HG03571 (cell line): ENCODE results near the gene KCNQ5.
"Not testable (repeated sequence)": the region's sequence is repeated elsewhere in the genome, so short reads cannot be mapped to it uniquely, and the experiment has no call there.

Experiments
- ATAC-seq: cut with Tn5 transposase; IDR thresholded peaks from one replicate; pipeline ENCODE4 v1.9.1; 2021; ENCODE audit not compliant: unreplicated experiment

KCNQ5 gene

DNA sequence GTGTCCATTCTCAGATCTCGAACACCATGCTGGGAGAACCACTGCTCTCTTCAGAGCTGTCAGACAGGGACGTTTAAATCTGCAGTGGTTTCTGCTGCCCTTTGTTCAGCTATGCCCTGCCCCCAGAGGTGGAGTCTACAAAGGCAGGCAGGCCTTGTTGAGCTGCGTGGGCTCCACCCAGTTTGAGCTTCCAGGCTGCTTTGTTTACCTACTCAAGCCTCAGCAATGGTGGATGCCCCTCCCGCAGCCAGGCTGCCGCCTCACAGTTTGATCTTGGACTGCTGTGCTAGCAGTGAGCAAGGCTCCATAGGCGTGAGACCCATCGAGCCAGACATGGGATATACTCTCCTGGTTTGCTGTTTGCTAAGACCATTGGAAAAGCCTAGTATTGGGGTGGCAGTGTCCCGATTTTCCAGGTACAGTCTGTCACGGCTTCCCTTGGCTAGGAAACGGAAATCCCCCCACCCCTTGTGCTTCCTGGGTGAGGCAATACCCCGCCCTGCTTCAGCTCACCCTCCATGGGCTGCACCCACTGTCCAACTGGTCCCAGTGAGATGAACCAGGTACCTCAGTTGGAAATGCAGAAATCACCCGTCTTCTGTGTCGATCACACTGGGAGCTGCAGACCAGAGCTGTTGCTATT lies 362.4 kb downstream of the KCNQ5 start:
- not testable (repeated sequence) for ATAC-seq

DNA sequence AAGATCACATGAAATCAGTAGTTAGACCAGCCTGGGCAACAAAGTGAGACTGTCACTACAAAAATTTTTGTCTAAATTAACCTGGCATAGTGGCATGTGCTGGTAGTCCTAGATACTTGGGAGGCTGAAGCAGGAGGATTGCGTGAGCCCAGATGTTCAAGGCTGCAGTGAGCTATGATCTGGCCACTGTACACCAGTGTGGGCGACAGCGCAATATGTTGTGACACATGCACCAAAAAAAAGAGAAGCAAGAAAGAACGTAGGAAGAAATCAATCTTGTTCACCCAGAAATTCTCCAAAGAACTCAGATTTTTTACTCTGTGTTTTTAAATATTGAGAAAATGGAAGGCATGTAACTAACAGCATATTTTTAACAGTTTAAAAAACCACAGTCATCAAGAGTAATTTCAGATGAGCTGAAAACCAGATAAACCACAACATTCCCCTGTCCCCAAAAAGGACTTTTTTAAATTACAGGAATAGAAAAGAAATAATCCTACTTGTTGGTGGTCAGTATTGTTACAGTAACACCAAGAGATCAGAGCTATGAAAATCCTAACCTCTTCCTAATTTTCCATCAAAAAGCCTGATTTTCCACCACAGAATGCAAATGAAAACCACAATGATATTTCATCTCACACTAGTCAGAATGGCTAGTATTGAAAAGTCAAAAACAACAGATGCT lies 363.3 kb downstream of the KCNQ5 start:
- ATAC-seq = no peak

DNA sequence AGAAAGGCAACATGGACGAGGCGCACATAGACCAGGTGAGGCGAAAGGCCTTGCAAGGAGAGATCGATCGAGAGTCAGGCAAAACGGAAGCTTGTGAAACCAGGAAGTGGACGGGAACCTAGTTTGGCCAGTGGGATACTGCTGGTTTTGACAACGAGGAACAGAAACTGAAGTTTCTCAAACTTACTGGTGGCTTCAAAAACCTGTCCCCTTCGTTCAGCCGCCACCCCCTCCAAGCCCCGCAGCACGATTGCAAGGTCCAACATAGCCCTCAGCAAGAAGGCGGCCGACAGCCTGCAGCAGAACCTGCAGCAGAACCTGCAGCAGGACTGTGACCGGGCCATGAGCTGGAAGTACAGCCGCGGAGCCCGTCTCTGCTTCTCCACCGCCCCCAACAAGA lies 365.4 kb downstream of the KCNQ5 start:
- no peak for ATAC-seq

DNA sequence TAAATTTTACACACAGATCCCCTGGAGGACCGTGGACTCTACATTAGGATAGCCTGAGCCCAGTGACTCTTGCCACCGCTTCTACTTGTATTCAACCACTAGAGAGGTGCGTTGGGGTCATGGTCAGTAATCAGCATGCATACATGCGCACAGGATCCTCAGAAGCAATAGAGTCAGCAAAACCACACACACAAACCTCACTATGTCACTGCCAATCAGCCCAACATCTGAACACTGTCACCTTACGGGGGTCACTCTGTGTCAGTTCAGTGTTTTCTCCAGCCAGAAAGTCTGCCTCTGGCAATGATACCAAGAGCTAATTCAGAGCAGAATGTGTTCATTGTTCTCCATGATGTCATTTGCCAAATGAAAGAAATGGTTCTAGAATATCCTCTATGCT lies 378.1 kb downstream of the KCNQ5 start:
- no peak for ATAC-seq

DNA sequence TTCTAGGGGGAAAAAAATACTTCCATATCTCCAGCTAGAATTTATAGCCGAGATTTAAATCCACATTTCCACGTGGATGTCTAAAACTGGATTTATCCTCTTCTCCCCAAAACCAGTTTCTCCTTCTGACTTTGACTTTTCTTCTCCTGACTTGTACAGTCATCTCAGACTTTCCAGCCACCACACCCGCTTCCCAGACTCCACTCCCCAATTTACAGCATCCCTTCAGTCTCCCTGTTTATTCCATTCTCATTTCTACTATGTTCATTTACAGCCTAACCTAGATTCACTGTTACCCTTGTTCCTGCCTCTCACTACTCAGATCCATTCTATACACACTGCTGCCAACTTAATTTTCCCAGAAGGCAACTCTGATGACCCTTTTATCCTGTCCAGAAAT lies 378.6 kb downstream of the KCNQ5 start:
- ATAC-seq = no peak

DNA sequence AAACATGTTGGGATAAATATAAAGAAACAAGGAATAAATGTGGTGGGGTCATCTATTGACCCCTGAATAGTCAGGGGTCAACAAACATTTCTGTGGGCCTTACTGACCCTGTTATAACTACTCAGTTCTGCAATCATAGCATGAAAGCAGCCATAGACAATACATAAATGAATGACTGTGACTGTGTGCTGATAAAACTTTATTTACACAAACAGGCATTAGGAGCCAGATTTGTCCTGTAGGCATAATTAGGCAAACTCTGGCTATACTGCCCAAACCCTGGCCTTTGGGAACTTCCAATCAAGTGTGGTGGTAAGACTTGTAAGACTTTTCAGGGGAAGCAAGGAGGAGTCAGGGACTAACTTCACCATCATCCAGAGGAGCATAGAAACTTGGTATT lies 380.7 kb downstream of the KCNQ5 start:
- no peak for ATAC-seq

DNA sequence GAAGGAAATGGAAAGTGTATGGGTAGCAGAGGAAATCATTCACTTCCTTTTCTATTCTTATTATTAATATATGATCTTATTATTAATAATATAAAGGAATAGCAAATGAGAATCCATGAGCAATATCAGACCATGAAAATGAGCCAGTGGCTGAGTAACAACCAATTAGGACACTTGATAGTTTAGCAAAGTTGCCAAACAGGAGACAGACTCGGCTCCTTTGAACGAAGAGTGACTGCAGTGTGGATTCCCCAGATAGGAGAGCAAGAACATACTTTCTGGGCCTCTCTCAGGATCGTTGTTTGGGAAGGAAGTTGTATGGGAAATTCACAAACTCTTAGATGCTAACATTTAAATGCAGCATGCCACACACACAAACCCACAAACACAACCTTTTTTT lies 381.4 kb downstream of the KCNQ5 start:
- ATAC-seq = no peak

DNA sequence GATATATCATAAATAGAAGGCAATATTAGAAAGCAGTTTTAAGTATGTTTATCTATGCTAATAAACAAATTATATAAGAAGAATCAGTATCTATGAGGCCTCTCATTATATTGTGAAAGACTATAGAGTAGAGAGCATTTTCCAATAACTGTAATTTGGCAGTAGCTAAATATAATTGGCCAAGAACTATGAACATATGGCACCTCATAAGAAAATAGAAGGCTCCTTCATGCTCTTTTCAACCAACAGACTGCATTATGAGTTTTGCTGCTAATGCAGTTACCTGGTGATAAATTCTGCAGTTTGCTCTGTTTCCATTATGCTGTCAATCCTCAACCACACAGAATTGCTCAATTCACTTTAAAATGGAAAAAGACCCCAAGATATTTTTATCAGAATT lies 382.4 kb downstream of the KCNQ5 start:
- ATAC-seq = no peak

DNA sequence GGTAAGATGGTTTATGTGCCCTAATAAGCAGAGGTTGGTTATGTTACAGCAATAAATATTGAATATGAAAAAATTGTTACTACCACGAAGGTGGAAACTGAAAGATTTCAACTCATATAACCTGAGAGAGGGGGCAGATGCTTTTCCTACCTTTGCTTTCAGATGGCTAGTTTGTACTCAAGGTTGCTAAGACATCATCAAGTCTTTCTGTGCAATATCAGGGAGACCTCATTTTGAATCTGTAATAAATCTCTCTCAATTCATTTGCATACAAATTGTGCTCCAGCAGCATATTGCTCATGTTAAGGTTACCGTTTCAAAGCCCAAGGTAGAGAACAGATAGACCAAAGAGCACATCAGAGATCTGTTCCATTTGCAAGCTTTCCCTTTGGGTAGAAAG lies 383.0 kb downstream of the KCNQ5 start:
- ATAC-seq = no peak

DNA sequence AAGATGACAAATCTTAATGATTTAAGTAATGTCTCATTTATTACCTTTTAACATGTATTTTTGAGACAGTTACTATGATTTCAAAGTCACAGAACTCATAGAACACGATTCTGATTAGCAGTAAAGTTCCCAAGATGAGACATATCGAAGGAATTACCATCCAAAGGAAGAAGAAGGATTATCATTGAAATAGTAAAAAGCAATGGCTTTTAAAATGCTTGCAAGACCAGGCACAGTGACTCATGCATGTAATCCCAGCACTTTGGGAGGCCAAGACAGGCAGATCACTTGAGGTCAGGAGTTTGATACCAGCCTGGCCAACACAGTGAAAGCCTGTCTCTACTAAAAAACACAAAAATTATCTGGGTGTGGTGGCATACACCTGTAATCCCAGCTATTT lies 384.3 kb downstream of the KCNQ5 start:
- no peak for ATAC-seq

DNA sequence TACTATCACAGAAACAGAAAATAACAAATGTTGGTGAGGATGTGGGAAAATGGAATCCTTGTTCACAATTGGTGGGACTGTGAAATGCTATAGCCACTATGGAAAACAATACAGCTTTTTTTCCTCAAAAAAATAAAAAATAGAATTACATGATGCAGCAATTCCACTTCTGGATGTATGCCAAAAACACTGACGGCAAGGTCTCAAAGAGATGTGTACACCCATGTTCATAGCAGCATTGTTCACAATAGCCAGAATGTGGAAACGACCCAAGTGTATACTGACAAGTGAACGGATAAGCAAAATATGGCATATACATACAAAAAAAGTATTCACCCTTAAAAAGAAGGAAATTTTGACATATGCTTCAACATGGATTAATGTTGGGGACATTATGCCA lies 390.1 kb downstream of the KCNQ5 start:
- ATAC-seq = no peak

DNA sequence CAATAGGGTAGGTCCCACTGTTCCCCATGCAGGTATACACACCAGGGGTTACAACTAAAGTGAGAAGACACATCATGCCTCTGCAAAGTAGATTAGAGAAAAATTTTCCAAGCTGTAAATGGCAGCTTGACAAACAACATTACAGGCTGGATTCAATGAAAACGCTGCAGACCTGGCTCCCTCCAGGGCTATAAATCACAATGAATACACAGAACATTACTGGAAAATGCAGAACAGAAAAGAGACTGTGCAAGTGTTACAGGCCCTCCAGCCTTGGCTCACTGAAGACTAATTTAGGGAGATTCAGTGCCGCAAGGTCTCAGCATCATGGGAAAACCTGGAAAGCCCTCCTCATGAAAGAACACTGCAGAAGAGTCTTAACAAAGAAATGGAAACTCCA lies 395.6 kb downstream of the KCNQ5 start:
- ATAC-seq = no peak

DNA sequence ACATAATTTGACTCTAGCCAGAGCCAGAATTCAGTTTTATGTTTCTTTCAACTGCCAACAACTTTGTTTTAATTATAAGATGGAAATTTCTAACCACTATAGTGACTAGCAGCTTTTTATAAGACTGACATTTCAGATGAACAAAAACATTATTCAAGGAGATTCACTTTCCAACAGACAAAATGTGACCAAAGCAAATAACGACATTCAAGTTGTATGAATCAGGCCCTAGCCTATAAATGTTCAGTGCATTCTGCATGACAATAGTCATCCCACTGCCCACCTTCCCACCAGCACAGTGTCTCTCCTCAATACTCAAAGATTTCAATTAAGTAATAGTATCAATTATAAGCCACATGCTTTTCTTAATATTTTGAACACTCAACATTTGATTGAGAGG lies 402.7 kb downstream of the KCNQ5 start:
- ATAC-seq = no peak

DNA sequence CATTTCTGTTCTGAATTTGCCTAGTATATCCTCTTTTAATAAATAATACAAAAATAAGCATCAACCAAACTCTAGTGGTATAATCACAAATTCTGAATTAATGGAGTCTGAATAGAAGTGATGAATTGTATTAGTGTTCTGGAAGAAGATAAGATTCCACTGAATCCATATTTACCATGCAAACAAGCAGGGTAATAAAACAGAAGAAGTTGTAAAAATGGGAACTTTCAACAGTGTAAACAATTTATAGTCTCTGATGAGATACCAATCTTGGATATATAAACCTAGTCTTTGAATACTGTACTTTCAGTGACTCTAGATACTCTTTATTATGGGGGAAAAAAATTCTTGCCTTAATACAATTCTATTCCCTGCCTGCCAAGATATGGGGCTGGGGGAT lies 405.8 kb downstream of the KCNQ5 start:
- no peak for ATAC-seq

DNA sequence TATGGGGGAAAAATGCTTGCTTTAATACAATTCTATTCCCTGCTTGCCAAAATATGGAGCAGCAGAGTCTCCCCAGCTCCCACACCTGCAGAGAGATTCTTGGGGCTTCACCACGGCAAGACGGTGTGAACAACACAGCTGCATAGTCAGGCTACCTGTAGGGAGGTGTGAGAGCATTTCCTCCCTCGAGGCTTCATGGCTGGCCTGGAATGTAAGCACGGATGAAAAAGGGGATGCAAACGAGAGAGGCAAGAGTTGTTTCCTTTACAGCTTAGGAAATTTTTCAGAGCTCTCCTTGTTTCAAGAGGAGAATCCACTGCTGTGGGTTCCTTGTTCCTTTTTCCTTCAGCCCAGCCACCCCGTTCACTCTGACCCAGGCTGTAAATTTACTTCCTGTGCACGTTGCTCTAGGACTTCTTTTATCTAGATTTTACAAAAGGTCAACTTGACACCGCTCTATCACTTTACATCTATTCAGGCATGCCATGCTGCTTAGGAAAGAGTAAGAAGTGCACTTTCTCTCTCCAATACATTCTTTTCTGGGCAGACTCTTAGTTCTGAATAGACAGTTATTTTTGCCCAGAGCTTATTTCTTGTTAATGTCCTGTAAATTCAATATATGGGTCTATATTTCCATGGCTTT lies 406.4 kb downstream of the KCNQ5 start:
- ATAC-seq = no peak

DNA sequence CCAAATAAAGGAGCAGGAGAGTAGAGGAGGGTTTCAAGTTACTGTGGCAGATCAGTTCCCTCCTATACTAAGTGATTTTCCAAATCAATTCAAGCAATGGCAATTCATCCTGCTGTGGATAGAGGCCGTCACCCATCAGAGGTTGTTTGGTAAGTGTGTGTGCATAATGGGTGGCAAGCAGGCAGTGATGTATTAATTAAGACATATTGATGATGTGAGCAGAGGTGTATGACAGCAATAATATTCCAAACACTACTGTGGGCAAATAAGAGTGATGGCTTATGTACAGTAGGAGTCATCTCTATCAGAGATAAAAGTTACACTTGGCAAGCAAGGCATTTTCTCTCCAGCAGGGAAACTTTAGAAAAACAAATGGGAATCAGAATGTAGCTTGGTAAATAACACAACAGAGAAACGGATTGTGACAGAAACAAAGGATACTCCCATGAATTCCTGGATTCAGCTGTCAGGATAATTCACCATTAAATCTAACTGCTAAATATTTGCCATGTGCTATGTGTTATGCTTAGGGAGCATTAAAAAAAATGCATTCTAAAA lies 407.1 kb downstream of the KCNQ5 start:
- ATAC-seq = no peak

DNA sequence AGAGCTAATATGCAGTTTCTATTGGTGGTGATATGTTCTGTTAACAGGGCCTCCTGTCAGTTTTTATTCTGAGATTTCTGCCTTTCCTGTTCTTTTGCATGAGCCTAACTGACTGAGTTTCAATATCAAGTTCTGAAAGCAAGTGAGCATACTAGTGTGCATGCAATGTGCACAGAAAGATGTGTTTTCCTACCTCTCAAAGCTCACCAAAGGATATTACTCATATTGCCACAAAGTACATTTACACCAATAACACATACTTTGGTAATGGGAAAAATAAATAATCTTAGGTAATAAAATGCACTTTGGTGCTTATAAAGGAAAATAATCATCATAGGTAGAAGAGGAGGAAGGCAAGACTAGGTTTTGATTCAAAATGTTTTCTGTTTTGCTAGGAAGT lies 408.4 kb downstream of the KCNQ5 start:
- ATAC-seq = no peak

DNA sequence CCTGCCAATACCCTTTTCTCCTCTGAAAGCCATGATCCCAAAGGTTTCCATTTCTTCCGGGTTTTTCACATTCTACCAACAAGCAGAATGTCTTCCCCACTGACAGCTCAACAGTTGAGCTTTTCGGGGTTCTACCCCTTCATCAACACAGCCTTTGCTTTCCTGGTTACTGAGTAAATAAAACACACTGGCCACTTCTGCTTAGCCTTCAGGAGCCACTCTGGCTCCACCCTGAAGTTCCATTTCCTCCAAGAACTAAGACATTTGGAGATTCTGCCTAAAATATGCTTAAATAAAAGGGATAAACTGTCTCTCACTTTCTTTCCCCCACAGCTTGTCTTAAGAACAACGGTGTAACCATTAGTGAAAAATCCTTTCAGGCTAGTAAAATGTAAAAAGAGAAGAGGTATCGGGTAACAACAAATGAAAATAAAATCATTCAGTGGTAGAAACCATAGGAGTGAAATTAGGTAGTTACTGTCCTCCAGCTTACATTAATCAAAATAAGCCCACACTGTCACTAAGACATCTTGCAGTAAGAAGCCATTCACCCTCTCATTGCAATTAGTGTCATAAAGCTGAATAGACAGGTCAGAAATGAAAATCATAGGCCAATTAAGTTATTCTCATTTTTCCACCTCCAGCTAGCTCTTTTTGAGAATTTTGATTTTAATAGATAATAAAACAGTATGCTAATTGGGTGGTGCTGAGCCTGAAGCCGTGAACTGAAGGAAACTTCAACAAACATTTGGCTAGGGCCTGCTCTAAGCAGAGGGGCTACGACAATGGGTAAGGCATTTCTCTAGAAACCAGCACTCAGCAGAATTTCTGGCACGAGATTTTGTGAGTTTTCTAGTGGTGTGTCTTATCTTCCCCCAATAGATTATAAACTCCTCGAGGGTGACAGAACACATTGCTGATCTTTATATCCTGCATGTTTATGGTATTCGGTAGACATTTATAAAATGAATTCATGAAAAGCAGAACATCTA lies 409.2 kb downstream of the KCNQ5 start:
- no peak for ATAC-seq

DNA sequence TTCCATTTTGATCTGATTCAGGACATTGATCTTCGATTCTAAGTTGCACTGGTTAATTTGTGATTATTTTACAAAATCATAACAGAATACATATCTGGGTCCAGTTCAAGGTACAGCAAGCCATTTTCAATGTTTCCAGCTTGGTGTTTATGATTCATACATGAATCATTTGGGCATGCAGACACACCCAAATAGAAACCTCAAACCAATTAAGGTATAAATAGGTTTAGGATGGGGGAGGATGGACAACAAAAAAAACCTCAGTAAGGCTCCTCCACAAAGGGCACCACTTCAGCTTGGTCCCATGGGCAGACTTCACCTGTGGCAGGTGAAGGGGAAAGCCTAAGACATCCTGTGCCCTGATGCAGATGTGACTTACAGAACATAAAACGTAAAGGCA lies 410.7 kb downstream of the KCNQ5 start:
- ATAC-seq = no peak

DNA sequence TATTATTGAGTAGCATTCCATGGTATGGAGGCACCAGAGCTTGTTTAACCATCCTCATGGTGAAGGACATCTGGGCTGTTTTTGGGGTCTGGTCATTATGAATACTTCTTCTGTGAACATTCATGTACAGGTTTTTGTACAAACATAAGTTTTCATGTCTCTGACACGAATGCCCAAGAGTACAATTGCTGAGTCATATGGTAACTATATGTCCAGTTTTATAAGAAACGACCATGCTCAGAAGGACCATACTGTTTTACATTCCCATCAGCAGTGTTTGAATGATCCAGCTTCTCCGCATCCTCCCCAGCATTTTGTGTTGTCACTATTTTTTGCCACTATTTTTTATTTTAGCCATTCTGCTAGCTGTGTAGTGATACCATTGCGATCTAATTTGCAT lies 414.8 kb downstream of the KCNQ5 start:
- no peak for ATAC-seq

DNA sequence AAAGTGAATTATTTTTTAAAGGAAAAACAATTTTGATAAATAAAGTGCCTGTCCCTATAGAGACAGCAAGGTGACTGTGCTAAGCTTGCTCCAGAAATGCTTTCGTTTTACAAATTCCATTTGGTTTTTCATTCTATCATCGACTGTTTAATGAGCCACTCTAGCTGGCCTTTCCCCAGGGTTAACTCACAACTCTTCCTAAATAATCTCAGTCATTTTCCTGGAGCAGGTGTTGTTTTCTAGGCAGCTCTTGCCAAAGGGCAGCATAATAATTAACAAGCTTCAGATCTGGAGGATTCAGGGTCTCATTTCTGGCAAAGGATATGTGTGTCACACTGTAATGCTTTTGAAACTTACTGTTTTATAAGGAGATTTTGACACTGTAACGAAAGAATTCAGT lies 419.2 kb downstream of the KCNQ5 start:
- ATAC-seq = no peak
